Stimulated activated naive CD8-positive, alpha-beta T cell treated with anti-CD3 and anti-CD28 coated beads, Interleukin-15, Interleukin-2, amounts not matched to agents 100 ng/mL and 50 ng/mL, for 24 hours (primary cell): ENCODE measurements around the gene TUBAL3.

Source experiments
- H3K27ac Mint-ChIP-seq: one replicate; pipeline ENCODE4 v1.8.0; 2021; ENCODE audit warnings: mild to moderate bottlenecking, mixed read lengths
- H3K27me3 Mint-ChIP-seq: one replicate; pipeline ENCODE4 v1.8.0; 2021; ENCODE audit warnings: mixed read lengths
- H3K36me3 Mint-ChIP-seq: one replicate; pipeline ENCODE4 v1.8.0; 2021; ENCODE audit warnings: low read depth, mixed read lengths
- H3K4me1 Mint-ChIP-seq: one replicate; pipeline ENCODE4 v1.8.0; 2021; ENCODE audit warnings: low read depth, mixed read lengths
- H3K4me3 Mint-ChIP-seq: one replicate; pipeline ENCODE4 v1.8.0; 2021; ENCODE audit warnings: mild to moderate bottlenecking, mixed read lengths
- H3K9me3 Mint-ChIP-seq: one replicate; pipeline ENCODE4 v1.8.0; 2021; ENCODE audit warnings: mixed read lengths

TUBAL3 gene

GRCh38 chr10:5349362-5349761, 55.3 kb downstream of the TUBAL3 start:
- Mint-ChIP-seq H3K36me3 (no peaks in the 10 kb centered on the region), H3K27me3 (peaks cover 2% of the 10 kb centered on the region), H3K4me1 (no peaks in the 10 kb centered on the region), H3K4me3 (no peak overlapping the region), H3K27ac (no peak overlapping the region), H3K9me3 (no peaks in the 10 kb centered on the region)

- Mint-ChIP-seq H3K9me3 (no peaks in the 10 kb centered on the region), H3K36me3 (no peaks in the 10 kb centered on the region), H3K4me3 (no peak overlapping the region), H3K4me1 (no peaks in the 10 kb centered on the region), H3K27me3 (no peaks in the 10 kb centered on the region), H3K27ac (no peak overlapping the region)
Measured at GRCh38 chr10:5346881-5347280, 57.7 kb downstream of the TUBAL3 start.

- Mint-ChIP-seq H3K9me3 (no peaks in the 10 kb centered on the region), H3K36me3 (no peaks in the 10 kb centered on the region), H3K4me1 (no peaks in the 10 kb centered on the region), H3K27ac (no peak overlapping the region), H3K4me3 (no peak overlapping the region), H3K27me3 (peaks cover under 1% of the 10 kb centered on the region)
Measured at GRCh38 chr10:5344746-5345145, 59.9 kb downstream of the TUBAL3 start.

- no peaks in the 10 kb centered on the region for H3K36me3 Mint-ChIP-seq
- H3K9me3 Mint-ChIP-seq, result no peaks in the 10 kb centered on the region
- H3K4me3 Mint-ChIP-seq, result no peak overlapping the region
- no peaks in the 10 kb centered on the region for H3K4me1 Mint-ChIP-seq
- no peak overlapping the region for H3K27ac Mint-ChIP-seq
- peaks cover 5% of the 10 kb centered on the region for H3K27me3 Mint-ChIP-seq
Measured at GRCh38 chr10:5343979-5344378, 60.6 kb downstream of the TUBAL3 start.

- no peak overlapping the region for H3K4me3 Mint-ChIP-seq
- no peaks in the 10 kb centered on the region for H3K4me1 Mint-ChIP-seq
- H3K27ac Mint-ChIP-seq, result no peak overlapping the region
- H3K27me3 Mint-ChIP-seq, result peaks cover 5% of the 10 kb centered on the region
- H3K36me3 Mint-ChIP-seq, result no peaks in the 10 kb centered on the region
- H3K9me3 Mint-ChIP-seq, result no peaks in the 10 kb centered on the region
Measured at GRCh38 chr10:5343561-5343960, 61.1 kb downstream of the TUBAL3 start.
